Esophagus muscularis mucosa (tissue), 4 donors: ENCODE data around the gene ZNF438.

ENCODE experiments used
- EP300 ChIP-seq: sonication (generic); formaldehyde crosslinking; IDR thresholded peaks from one replicate; pipeline ENCODE4 v1.6.1; 2017; ENCODE audit warnings: antibody characterized with exemption
- POLR2A ChIP-seq: fragments of 450-650 bp; IDR thresholded peaks from one replicate; pipeline ENCODE4 v1.6.1; 2017; ENCODE audit warnings: antibody characterized with exemption, moderate library complexity, mild to moderate bottlenecking, low read depth
- POLR2AphosphoS5 ChIP-seq, 2 donors: sonication (generic); formaldehyde crosslinking; IDR thresholded peaks; one replicate each; pipeline ENCODE4 v1.6.1; 2017; ENCODE audit warnings: antibody characterized with exemption in 2 of 2
- TF ChIP-seq, protein P1 (sequence below), 3 experiments: fragments of 200-600 bp in 2 of 3; fragments of 450-650 bp in 1 of 3; sonication (generic) in 2 of 3; IDR thresholded peaks; one replicate each; pipeline ENCODE4 v1.5.1; 2017 to 2019; ENCODE audit warnings: antibody characterized with exemption in 3 of 3, mild to moderate bottlenecking in 2 of 3, moderate library complexity in 1 of 3

DNA sequence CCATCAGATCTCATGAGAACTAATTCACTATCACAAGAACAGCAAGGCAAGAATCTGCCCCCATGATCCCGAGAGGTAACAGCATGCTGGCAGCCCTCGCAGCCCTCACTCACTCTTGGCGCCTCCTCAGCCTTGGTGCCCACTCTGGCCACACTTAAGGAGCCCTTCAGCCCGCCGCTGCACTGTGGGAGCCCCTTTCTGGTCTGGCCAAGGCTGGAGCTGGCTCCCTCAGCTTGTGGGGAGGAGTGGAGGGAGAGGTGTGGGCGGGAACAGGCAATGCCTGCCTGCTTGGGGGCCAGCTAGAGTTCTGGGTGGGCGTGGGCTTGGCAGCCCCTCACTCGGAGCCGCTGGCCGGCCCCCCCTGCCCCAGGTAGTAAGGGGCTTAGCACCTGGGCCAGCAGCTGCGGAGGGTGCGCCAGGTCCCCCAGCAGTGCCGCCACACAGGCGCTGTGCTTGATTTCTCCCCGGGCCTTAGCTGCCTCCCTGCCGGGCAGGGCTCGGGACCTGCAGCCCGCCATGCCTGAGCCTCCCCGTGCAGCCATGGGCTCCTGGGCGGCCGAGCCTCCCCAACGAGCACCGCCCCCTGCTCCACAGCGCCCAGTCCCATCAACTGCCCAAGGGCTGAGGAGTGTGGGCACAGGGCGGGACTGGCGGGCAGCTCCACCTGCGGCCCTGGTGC, 24.0 kb upstream of the ZNF438 start:
- TF ChIP-seq, protein P1, sequence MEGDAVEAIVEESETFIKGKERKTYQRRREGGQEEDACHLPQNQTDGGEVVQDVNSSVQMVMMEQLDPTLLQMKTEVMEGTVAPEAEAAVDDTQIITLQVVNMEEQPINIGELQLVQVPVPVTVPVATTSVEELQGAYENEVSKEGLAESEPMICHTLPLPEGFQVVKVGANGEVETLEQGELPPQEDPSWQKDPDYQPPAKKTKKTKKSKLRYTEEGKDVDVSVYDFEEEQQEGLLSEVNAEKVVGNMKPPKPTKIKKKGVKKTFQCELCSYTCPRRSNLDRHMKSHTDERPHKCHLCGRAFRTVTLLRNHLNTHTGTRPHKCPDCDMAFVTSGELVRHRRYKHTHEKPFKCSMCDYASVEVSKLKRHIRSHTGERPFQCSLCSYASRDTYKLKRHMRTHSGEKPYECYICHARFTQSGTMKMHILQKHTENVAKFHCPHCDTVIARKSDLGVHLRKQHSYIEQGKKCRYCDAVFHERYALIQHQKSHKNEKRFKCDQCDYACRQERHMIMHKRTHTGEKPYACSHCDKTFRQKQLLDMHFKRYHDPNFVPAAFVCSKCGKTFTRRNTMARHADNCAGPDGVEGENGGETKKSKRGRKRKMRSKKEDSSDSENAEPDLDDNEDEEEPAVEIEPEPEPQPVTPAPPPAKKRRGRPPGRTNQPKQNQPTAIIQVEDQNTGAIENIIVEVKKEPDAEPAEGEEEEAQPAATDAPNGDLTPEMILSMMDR (IDR thresholded peaks at IDR 0.05), result no peak
- no peak for TF ChIP-seq POLR2A
- TF ChIP-seq POLR2AphosphoS5 (IDR thresholded peaks at IDR 0.05), result no peak
- TF ChIP-seq EP300, result no peak
